T-helper 17 cell (primary cell): ENCODE data around the gene PLXNA3. TPM values are rescaled to one million over a fixed set of nuclear protein-coding genes. Genes with fewer than 3 reads are reported as not detected.

ENCODE experiments used
- ATAC-seq: fragments of 150-1000 bp; cut with Tn5 transposase; 2 replicates; pipeline ENCODE4 v1.10.0; 2021; ENCODE audit warnings: mild to moderate bottlenecking, moderate library complexity
- DNase-seq, 3 donors: peaks; one replicate each; pipeline versions ENCODE4 v3.0.0 to v3.0.0-alpha.2; 2020 to 2021
- H3K9me3 ChIP-seq: one replicate; pipeline ENCODE4 v1.7.0; 2013; ENCODE audit warnings: low read length, mild to moderate bottlenecking; ENCODE audit not compliant: control insufficient read depth, poor library complexity, severe bottlenecking
- H3K27ac Mint-ChIP-seq: one replicate; pipeline ENCODE4 v1.8.0; 2022; ENCODE audit warnings: mild to moderate bottlenecking, moderate library complexity, mixed read lengths
- H3K27me3 Mint-ChIP-seq: one replicate; pipeline ENCODE4 v1.8.0; 2022; ENCODE audit warnings: mixed read lengths
- H3K36me3 Mint-ChIP-seq: one replicate; pipeline ENCODE4 v1.8.0; 2022; ENCODE audit warnings: low read depth, mixed read lengths
- H3K4me1 Mint-ChIP-seq: one replicate; pipeline ENCODE4 v1.8.0; 2022; ENCODE audit warnings: mild to moderate bottlenecking, mixed read lengths
- H3K4me3 Mint-ChIP-seq: one replicate; pipeline ENCODE4 v1.8.0; 2022; ENCODE audit warnings: mild to moderate bottlenecking, moderate library complexity, mixed read lengths
- total RNA-seq, 4 donors: library from RNA in 2 of 4; stranded (reverse) in 2 of 4; gene quantifications; one replicate each; pipeline ENCODE4 v1.2.3 and lab custom pipeline; 2022 to 2026

The PLXNA3 gene
- total RNA-seq, 2 donors from 2014 or later = 66.3 to 78.6 TPM

DNA sequence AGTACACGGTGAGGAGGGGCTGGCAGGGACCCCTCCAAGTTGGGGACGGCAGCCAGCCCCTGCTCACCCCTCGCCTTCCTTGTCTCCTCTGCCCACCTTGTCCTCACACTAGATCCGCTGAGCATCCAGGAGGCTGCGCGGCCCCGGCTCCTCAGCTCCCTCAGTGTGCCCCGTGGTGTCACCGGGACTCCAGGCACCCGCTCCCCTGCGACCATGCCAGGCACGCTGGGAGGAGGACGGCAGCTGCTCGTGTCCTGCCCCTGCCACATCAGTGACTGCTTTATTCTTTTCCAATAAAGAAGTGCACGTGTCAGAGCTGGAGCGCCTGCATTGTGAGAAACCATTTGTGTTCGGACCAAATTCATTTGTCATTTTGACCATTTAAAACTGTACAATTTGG lies 7.8 kb upstream of the PLXNA3 start:
- no peaks in the 10 kb centered on the region for H3K9me3 ChIP-seq
- ATAC-seq (no peak), DNase-seq (no peak)
- peaks cover 4% of the 10 kb centered on the region for H3K4me1 Mint-ChIP-seq
- no peaks in the 10 kb centered on the region for H3K36me3 Mint-ChIP-seq
- no peak overlapping the region for H3K4me3 Mint-ChIP-seq
- no peak overlapping the region for H3K27ac Mint-ChIP-seq
- H3K27me3 Mint-ChIP-seq = no peaks in the 10 kb centered on the region

DNA sequence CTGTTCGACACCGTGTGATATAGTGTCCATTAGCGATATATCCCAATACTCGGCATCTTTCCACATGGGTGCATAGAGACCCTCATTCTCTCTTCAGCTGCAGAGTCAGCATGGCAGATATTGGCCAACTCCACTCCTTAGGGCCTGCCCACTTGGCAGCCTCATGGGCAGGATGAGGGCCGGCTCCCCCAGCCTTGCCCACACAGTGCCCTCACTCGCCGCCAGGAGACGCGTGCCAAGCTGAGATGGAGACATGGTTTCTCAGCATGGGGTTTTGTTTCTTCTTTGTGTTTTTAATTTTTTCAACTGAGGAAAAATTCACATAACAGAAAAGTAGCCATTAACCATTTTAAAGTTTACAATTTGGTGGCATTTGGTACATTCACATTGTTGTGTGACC lies 5.3 kb upstream of the PLXNA3 start:
- no peaks in the 10 kb centered on the region for H3K9me3 ChIP-seq
- Mint-ChIP-seq H3K27ac (no peak overlapping the region), H3K4me1 (peaks cover 5% of the 10 kb centered on the region), H3K4me3 (no peak overlapping the region), H3K36me3 (no peaks in the 10 kb centered on the region), H3K27me3 (no peaks in the 10 kb centered on the region)
- DNase-seq = no peak
- ATAC-seq = no peak

DNA sequence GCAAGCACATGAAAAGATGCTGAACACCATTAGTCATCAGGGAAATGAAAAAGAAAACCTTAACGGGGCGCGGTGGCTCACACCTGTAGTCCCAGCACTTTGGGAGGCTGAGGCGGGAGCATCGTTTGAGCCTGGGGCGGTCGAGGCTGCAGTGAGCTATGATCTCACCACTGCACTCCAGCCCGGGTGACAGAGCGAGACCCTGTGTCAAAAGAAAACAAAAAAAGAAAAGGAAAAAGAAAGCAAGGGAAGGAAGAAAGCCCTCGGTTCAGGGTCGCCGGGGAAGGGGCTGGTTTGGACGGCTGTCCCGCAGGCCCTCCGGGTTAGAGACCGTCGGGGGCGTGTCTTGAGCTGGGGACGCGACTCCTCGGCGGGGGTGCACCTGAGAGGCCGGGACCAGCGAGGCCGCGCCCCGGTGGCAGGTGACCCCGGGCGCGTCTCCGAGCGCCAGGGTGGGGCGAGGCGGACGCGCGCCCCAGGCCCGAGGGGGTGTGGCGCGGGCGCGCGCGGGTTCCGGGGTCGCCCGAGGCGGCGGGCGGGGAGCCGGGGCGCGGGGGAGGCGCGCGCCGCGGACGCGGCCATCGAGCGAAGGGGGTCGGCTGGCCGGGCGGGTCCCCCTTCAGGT lies 478 bp upstream of the PLXNA3 start:
- Mint-ChIP-seq H3K4me1 (peaks cover 15% of the 10 kb centered on the region), H3K4me3 (peak overlapping the region; percentile 96), H3K36me3 (no peaks in the 10 kb centered on the region), H3K27me3 (no peaks in the 10 kb centered on the region), H3K27ac (peak overlapping the region; percentile 87)
- DNase-seq (peak; percentile 51 to 64 (median 62)), ATAC-seq (peak; percentile 76)
- no peaks in the 10 kb centered on the region for H3K9me3 ChIP-seq

DNA sequence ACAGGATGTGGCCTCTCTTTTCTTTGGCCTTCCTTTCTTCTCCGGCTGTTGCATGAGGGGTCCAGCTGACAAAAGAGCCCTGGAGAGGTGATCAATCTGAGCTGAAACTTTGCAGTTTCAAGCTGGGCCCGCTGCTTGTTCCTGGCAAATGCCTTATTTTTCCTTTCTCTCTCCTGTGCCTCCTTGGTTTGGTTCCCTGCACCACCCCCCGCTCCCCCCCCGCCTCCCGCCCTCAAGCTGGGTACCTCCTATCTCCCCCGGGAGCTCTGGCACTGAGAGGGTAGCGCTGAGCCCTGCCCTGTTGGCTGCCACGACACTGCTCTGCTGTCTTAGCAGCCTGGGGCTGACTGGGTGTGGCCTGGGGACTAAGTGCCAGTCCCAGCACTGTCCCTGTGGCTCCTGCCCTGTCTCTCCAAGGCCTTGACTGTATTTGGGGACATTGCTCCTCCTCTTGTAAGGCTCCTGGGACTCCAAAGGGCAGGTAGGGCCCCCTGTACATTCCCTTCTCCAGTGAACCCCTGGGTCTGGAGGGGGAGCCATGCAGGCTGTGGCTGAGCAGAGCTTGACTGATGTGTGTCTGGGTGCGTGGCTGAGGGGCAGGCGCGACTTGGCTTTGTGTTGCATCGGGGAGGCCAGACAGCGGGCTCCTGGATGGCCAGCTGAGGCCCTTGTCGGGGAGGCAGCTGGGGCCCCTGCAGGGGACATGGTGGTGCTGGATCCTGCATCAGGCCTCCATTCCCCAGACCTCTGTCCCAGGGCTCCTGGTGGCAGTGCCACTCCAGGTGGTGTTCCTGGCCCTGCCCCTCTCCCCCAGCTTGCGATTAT lies 1.1 kb downstream of the PLXNA3 start:
- peak overlapping the region; percentile 85 for H3K4me3 Mint-ChIP-seq

DNA sequence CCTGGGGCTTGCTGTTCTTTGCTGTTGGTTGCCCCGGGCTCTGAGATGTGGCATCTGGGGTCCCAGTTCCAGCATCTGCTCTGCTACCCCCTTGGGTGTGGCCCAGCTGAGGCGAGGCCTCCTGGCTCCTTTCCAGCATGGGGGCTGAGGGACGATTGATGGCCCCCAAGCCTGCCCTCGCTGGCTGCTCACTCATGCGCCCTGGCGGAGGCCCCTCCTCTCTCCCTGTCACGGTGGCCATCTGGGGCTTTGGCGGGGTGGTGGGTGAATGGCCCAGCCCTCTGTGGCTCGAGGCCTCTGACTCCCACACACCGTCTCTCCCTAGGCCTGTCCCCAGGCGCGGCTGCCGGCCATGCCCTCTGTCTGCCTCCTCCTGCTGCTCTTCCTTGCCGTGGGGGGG lies 1.8 kb downstream of the PLXNA3 start:
- Mint-ChIP-seq H3K36me3 (peaks cover 4% of the 10 kb centered on the region), H3K4me3 (peak overlapping the region; percentile 85), H3K4me1 (peaks cover 15% of the 10 kb centered on the region), H3K27me3 (no peaks in the 10 kb centered on the region), H3K27ac (no peak overlapping the region)
- H3K9me3 ChIP-seq = no peaks in the 10 kb centered on the region
- no peak for ATAC-seq
- no peak for DNase-seq

More for the DNA sequence above, 1.1 kb downstream of the PLXNA3 start:
- Mint-ChIP-seq H3K27ac (peak overlapping the region; percentile 34), H3K4me1 (peaks cover 15% of the 10 kb centered on the region), H3K27me3 (no peaks in the 10 kb centered on the region), H3K36me3 (peaks cover 4% of the 10 kb centered on the region)
- no peak for DNase-seq
- H3K9me3 ChIP-seq = no peaks in the 10 kb centered on the region
- peak; percentile 44 for ATAC-seq

DNA sequence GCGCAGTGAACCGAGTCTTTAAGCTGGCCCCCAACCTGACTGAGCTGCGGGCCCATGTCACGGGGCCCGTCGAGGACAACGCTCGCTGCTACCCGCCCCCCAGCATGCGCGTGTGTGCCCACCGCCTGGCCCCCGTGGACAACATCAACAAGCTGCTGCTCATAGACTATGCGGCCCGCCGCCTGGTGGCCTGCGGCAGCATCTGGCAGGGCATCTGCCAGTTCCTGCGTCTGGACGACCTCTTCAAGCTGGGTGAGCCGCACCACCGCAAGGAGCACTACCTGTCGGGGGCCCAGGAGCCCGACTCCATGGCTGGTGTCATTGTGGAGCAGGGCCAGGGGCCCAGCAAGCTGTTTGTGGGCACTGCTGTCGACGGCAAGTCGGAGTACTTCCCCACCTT lies 2.2 kb downstream of the PLXNA3 start:
- H3K9me3 ChIP-seq = no peaks in the 10 kb centered on the region
- H3K4me1 Mint-ChIP-seq = peaks cover 15% of the 10 kb centered on the region
- H3K27me3 Mint-ChIP-seq = no peaks in the 10 kb centered on the region
- H3K36me3 Mint-ChIP-seq = peaks cover 4% of the 10 kb centered on the region
- ATAC-seq = no peak
- H3K27ac Mint-ChIP-seq = no peak overlapping the region
- peak overlapping the region; percentile 85 for H3K4me3 Mint-ChIP-seq
- no peak for DNase-seq

DNA sequence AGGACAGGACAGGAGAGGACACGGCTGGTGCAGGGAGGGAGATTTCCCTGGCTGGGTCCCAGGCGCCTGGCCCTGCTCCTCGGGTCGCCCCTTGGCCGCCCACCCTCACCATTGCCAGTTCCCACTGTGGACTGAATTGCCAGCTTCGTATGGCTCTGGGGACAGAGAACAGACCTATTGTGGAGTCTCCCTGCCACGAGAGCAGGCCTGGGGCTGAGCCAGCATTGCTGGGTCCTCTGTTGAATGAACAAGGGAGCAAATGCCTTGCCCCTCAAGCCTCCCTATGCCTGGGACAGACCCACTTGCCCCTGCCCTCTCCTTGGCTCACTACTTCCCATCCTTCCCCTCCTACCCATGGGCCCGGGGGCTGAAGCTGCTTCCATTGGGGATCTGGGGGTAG lies 4.3 kb downstream of the PLXNA3 start:
- Mint-ChIP-seq H3K27ac (no peak overlapping the region), H3K27me3 (no peaks in the 10 kb centered on the region), H3K4me3 (no peak overlapping the region), H3K36me3 (peaks cover 4% of the 10 kb centered on the region), H3K4me1 (peaks cover 13% of the 10 kb centered on the region)
- ATAC-seq (no peak), DNase-seq (no peak)
- H3K9me3 ChIP-seq = no peaks in the 10 kb centered on the region

DNA sequence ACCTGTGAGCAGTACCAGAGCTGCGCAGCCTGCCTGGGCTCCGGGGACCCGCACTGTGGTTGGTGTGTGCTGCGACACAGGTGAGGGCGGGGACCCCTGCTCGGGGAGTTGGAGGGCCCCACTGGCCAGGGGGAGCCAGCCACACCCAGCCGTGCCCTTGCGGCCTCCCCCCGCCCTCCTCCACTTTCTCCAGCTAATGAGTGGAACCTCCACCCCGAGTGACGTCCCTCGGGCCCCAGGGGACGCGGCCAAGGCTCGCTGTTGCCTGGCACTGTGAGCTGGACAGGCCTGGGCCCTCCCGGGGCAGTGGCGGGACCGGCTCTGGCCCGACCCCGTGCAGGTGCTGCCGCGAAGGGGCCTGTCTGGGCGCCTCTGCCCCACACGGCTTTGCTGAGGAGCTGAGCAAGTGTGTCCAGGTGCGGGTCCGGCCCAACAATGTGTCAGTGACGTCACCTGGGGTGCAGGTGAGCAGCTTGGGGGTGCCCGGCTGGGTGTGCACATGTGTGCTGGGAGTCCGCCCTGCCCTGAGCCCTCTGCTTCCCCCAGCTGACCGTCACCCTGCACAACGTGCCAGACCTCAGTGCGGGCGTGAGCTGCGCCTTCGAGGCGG lies 5.6 kb downstream of the PLXNA3 start:
- H3K36me3 Mint-ChIP-seq = peaks cover 4% of the 10 kb centered on the region

DNA sequence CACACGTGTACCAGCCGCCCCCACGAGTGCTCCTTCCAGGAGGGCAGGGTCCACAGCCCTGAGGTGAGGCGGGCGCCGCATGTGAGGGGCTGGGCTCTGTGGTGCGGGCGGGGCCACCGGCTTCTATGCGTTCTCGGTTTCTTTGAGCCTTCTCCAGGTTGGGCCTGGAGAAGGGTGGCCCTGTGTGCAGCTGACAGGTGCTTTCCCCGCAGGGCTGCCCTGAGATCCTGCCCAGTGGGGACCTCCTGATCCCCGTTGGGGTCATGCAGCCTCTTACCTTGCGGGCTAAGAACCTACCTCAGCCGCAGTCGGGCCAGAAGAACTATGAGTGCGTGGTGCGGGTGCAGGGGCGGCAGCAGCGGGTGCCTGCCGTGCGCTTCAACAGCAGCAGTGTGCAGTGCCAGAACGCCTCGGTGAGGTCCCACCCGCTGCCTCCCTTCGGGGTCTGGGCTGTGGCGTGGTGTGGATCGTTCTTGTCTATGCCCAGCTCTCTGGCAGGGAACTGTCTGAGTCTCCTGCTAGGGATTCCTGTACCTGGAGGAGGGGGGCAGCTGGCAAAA lies 6.8 kb downstream of the PLXNA3 start:
- ATAC-seq = no peak
- no peaks in the 10 kb centered on the region for H3K9me3 ChIP-seq
- Mint-ChIP-seq H3K4me3 (no peak overlapping the region), H3K27ac (no peak overlapping the region), H3K36me3 (peaks cover 4% of the 10 kb centered on the region), H3K4me1 (peaks cover 5% of the 10 kb centered on the region), H3K27me3 (no peaks in the 10 kb centered on the region)
- DNase-seq = no peak

More for the DNA sequence above, 5.6 kb downstream of the PLXNA3 start:
- no peak for DNase-seq
- Mint-ChIP-seq H3K27me3 (no peaks in the 10 kb centered on the region), H3K27ac (no peak overlapping the region), H3K4me3 (no peak overlapping the region), H3K4me1 (peaks cover 11% of the 10 kb centered on the region)
- no peak for ATAC-seq
- H3K9me3 ChIP-seq = no peaks in the 10 kb centered on the region

DNA sequence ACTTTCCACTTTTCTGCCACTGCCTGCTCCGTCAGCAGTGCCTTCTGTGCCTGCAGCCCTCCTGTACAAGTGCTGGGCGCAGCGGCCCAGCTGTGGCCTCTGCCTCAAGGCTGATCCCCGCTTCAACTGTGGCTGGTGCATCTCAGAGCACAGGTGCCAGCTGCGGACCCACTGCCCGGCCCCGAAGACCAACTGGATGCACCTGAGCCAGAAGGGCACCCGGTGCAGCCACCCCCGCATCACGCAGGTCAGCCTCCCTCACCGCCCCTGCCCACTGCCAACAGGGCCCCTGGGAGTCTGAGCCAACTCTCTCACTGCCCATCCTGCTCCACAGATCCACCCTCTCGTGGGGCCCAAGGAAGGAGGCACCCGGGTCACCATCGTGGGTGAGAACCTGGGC lies 7.5 kb downstream of the PLXNA3 start:
- Mint-ChIP-seq H3K27ac (no peak overlapping the region), H3K4me3 (no peak overlapping the region), H3K4me1 (peaks cover 4% of the 10 kb centered on the region), H3K27me3 (no peaks in the 10 kb centered on the region), H3K36me3 (peaks cover 4% of the 10 kb centered on the region)
- no peaks in the 10 kb centered on the region for H3K9me3 ChIP-seq
- ATAC-seq (no peak), DNase-seq (no peak)

DNA sequence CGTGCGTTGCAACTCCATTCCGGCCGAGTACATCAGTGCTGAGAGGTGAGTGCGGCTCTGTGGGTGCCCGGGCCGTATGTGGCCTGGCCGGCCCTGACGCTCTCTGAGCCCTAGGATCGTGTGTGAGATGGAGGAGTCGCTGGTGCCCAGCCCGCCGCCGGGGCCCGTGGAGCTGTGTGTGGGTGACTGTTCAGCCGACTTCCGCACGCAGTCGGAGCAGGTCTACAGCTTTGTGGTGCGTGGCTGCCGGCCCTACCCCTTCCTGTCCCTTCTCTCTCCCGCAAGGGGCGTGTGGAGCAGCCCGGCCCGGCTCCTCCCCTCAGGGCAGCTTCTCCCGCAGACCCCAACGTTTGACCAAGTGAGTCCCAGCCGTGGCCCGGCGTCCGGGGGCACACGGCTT lies 8.0 kb downstream of the PLXNA3 start:
- no peak overlapping the region for H3K4me3 Mint-ChIP-seq
- H3K27ac Mint-ChIP-seq = no peak overlapping the region
- ATAC-seq = no peak
- H3K4me1 Mint-ChIP-seq = peaks cover 4% of the 10 kb centered on the region
- H3K27me3 Mint-ChIP-seq = no peaks in the 10 kb centered on the region
- peaks cover 4% of the 10 kb centered on the region for H3K36me3 Mint-ChIP-seq
- no peaks in the 10 kb centered on the region for H3K9me3 ChIP-seq
- DNase-seq = no peak

DNA sequence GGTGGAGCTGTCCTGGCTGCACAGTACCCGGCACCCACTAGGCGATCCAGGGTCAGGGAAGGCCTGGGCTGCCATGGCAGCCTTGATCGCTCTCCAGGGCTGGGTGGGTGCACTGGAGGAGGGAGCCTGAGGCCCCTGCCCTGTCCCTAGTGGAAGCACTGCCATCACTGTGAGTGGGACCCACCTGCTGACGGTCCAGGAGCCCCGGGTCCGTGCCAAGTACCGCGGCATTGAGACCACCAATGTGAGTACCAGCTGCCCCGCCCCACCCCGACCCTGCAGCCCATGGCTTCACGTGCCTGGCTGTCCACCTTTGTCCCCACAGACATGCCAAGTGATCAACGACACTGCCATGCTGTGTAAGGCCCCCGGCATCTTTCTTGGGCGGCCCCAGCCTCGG lies 8.8 kb downstream of the PLXNA3 start:
- Mint-ChIP-seq H3K4me3 (no peak overlapping the region), H3K4me1 (no peaks in the 10 kb centered on the region), H3K27ac (no peak overlapping the region), H3K36me3 (peaks cover 4% of the 10 kb centered on the region), H3K27me3 (no peaks in the 10 kb centered on the region)
- no peaks in the 10 kb centered on the region for H3K9me3 ChIP-seq
- DNase-seq = no peak
- no peak for ATAC-seq

DNA sequence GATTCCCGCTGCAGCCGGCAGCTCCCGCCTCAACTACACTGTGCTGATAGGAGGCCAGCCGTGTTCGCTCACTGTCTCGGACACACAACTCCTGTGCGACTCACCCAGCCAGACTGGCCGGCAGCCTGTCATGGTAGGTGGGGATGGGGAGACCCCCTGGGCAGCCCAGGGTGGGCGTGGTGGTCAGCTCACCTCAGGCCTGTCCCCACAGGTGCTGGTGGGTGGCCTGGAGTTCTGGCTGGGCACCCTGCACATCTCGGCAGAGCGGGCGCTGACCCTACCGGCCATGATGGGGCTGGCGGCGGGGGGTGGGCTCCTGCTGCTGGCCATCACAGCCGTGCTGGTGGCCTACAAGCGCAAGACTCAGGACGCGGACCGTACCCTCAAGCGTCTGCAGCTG lies 9.5 kb downstream of the PLXNA3 start:
- ATAC-seq (no peak), DNase-seq (no peak)
- Mint-ChIP-seq H3K27me3 (no peaks in the 10 kb centered on the region), H3K4me3 (no peak overlapping the region), H3K36me3 (peaks cover 4% of the 10 kb centered on the region), H3K4me1 (no peaks in the 10 kb centered on the region), H3K27ac (no peak overlapping the region)
- H3K9me3 ChIP-seq = no peaks in the 10 kb centered on the region
